Skin of body (tissue), 2 donors: ENCODE results near the gene KRTAP5-3. TPM values are rescaled to one million over a fixed set of nuclear protein-coding genes. Genes with fewer than 3 reads are reported as not detected.

Source experiments
- DNase-seq: peaks from one replicate; lab custom pipeline; 2025; lab: John Stamatoyannopoulos, UW
- total RNA-seq: library from RNA; depleted of rRNA; stranded (reverse); fragments of >200 nt; gene quantifications from one replicate; pipeline ENCODE4 v1.2.3, GENCODE V29; 2014

KRTAP5-3 gene
- total RNA-seq, 1 donor from 2014 or later = 1.3 TPM

- no peak for DNase-seq
Observed at GRCh38 chr11:1643146-1643690, 35.0 kb upstream of the KRTAP5-3 start.

GRCh38 chr11:1642288-1643145, 34.3 kb upstream of the KRTAP5-3 start:
- DNase-seq = no peak

GRCh38 chr11:1641096-1641495, 32.8 kb upstream of the KRTAP5-3 start:
- no peak for DNase-seq

- no peak for DNase-seq
Observed at GRCh38 chr11:1640076-1640946, 32.0 kb upstream of the KRTAP5-3 start.

GRCh38 chr11:1639666-1640065, 31.4 kb upstream of the KRTAP5-3 start:
- DNase-seq = no peak

GRCh38 chr11:1639102-1639620, 30.9 kb upstream of the KRTAP5-3 start:
- DNase-seq = peak; percentile 9

GRCh38 chr11:1638344-1638743, 30.1 kb upstream of the KRTAP5-3 start:
- no peak for DNase-seq

- DNase-seq = no peak
Observed at GRCh38 chr11:1637628-1638027, 29.4 kb upstream of the KRTAP5-3 start.

GRCh38 chr11:1636291-1636950, 28.2 kb upstream of the KRTAP5-3 start:
- DNase-seq = no peak

- no peak for DNase-seq
Observed at GRCh38 chr11:1633864-1634263, 25.6 kb upstream of the KRTAP5-3 start.

- no peak for DNase-seq
Observed at GRCh38 chr11:1632053-1632714, 23.9 kb upstream of the KRTAP5-3 start.

GRCh38 chr11:1631066-1631568, 22.9 kb upstream of the KRTAP5-3 start:
- no peak for DNase-seq

- DNase-seq = no peak
Observed at GRCh38 chr11:1630271-1630670, 22.0 kb upstream of the KRTAP5-3 start.

GRCh38 chr11:1629326-1630185, 21.3 kb upstream of the KRTAP5-3 start, which contains the start of gene KRTAP5-5:
KRTAP5-5 (plus strand) TSS chr11:1629775; CDS start chr11:1629841, 66 bp downstream.
- DNase-seq = no peak

GRCh38 chr11:1628506-1629325, 20.5 kb upstream of the KRTAP5-3 start:
- DNase-seq = no peak

- DNase-seq = no peak
Observed at GRCh38 chr11:1625541-1625940, 17.3 kb upstream of the KRTAP5-3 start.

- no peak for DNase-seq
Observed at GRCh38 chr11:1624621-1625020, 16.4 kb upstream of the KRTAP5-3 start.

GRCh38 chr11:1623716-1624115, 15.5 kb upstream of the KRTAP5-3 start:
- DNase-seq = no peak

GRCh38 chr11:1622086-1622485, 13.8 kb upstream of the KRTAP5-3 start, which contains the start of gene KRTAP5-4:
KRTAP5-4 (minus strand) TSS chr11:1622138; CDS start chr11:1622093, 45 bp downstream.
- DNase-seq = no peak
